NCI-H1417 (cell line): Measurements from ENCODE around the gene C8G.
A peak's percentile ranks its signal among the peaks of the same experiment; 100 is the strongest.

Source experiments
- DNase-seq, 3 experiments: peaks; one replicate each; lab custom pipeline; 2025; lab: John Stamatoyannopoulos, UW

The C8G gene

GRCh38 chr9:136953771-136954269 is 8.8 kb downstream of the C8G start:
- DNase-seq: no peak

GRCh38 chr9:136954270-136955083 is 9.4 kb downstream of the C8G start:
- DNase-seq: no peak

GRCh38 chr9:136955202-136955942 is 10.3 kb downstream of the C8G start:
- DNase-seq: no peak

DNA sequence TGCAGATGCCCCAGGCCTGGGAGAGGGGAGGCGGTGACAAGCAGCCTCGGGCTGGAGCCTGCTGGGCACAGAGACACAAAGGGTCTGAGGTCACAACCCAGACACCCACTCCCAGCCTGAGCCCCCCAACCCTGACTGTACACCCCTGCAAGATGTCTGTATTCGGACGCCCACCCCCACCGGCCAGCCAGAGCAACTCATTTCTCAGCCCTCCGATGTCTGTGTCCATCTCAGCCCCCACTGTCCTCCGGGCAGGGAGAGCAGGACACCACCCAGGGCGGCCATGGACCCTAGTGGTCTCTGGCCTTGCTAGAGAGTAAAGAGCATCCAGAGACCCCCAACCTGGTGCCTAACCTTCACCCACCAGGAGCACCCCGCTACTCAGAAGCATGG is 10.9 kb downstream of the C8G start:
- no peak for DNase-seq

DNA sequence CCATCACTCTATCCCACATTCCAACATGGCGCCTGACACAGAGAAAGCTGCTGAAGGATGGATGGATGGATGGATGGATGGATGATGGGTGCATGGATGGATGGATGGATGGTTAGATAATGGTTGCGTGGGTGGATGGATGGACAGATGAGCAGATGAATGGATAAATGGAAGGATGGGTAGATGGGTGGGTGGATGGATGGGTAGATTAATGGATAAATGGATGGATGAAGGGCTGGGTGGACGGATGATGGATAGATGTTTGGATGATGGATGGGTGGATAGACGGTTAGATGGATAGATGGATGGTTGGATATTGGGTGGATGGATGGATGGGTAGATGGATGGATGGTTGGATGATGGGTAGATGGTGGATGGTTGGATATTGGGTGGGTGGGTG is 11.6 kb downstream of the C8G start:
- no peak for DNase-seq

GRCh38 chr9:136957461-136957860 is 12.4 kb downstream of the C8G start:
- no peak for DNase-seq

- no peak for DNase-seq
Measured at GRCh38 chr9:136957901-136958300, 12.9 kb downstream of the C8G start.

DNA sequence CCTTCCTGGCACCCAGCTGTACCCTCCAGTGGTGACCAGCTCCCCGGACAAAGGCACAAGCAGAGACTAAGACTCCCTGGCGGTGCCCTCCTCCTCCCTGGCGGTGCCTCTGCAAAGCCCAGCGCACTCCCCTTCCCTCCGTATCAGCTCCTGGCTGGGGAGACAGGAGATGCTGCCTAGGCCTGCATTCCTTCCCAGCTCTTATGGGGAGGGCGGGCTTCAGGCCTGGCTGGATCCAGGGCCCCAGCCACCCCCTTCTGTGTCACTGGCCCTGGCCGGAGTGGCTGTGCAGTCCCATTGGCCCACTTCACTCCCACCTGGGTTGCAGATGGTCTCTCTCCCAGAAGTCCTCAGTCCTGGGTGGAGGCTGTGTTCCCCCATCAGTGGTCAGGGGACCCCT is 13.4 kb downstream of the C8G start:
- no peak for DNase-seq

DNA sequence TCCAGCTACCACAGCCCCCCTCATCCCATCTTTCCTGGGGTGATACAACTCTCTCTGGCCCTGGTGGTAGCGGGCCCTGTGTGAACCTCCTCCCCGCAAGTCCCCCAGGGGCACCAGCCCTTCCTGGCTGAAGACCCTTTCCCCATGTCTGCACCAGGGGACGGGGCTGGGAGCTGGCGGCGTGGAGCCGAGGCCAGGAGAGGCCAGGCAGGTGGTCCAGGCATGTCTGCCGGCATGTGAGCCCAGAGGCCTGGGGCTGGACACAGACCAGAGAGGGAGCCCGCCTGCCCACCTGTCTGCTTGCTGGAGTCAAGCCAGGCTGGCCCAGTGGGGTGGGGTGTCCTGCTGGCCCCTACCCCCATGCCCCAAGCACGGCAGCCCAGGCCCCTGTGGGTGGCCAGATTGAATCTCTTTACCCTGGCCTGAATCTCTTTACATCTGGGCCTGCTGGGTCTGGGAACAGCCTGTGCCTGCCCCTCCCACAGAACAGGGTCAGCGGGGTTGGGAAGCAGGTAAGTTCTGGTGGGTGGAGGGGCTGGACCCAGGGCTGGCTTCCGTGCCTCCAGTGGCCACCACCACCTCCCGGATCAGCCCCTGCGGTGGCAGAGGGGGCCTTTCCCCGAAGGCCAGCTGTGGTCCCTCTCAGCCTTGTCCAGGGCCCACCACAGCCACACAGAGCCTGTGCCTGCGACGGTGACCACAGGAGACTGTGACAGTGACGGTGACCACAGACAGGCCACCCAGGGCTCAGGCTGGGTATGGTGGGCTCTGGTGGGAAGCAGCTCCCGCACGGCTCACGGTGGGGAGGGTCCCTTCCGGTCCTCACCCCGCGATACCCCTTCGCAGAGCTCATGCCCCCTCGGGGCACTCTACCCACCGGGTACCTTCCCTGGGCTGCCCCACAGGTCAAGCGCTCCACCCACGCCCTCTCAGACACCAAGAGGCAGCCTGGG is 14.1 kb downstream of the C8G start:
- no peak for DNase-seq

DNA sequence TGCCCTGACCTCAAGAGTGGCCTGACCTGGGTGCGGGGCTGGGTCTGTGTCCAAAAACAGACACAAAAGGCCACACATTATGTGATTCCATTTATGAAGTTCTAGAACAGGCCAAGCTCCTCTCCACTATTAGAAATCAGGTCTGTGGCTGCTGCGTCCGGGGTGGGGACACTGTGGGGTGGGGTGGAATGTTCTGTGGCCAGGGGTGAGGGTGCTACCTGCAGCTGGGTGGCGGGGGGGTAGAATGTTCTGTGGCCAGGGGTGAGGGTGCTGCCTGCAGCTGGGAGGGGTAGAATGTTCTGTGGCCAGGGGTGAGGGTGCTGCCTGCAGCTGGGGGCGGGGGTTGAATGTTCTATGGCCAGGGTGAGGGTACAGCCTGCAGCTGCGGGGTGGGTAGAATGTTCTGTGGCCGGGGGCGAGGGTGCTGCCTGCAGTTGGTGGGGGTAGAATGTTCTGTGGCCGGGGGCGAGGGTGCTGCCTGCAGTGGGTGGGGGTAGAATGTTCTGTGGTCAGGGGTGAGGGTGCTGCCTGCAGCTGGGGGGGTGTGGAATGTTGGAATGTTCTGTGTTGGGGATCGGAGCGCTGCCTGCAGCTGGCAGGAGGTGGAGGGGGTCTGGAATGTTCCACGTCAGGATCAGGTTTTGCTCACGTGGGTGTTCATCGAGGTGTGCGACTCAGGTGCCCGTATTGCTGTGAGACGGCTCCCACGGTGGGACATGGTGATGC is 15.3 kb downstream of the C8G start:
- no peak for DNase-seq

GRCh38 chr9:136960938-136961275 is 15.9 kb downstream of the C8G start:
- no peak for DNase-seq

- DNase-seq: no peak
Measured at GRCh38 chr9:136961279-136962065, 16.4 kb downstream of the C8G start.

GRCh38 chr9:136962163-136962562 is 17.1 kb downstream of the C8G start:
- no peak for DNase-seq

DNA sequence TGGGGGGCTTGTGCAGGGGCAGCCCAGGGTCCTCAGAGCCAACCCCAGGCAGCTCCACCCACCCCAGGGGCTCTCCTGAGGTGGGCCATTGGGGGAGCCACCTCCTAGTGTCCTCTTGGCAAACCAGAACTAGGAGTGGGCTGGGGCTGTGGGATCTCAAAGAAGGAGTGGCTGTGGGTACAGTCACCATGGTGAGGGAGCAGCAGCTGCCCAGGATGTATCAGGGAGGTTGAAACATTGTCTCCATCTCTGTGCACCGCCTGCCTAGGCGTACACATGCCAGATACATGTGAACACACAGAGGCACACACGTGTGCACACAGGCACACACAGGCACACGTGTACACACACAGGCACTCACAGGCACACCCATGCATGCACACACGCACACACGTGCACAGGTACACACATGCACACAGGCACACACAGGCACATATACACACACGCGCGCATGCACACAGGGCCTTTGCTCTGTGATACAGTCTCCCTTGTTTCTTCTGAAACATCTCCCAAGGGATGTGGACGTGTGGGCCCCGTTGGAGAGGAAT is 17.7 kb downstream of the C8G start:
- no peak for DNase-seq

- DNase-seq: no peak
Measured at GRCh38 chr9:136963341-136963740, 18.3 kb downstream of the C8G start.

DNA sequence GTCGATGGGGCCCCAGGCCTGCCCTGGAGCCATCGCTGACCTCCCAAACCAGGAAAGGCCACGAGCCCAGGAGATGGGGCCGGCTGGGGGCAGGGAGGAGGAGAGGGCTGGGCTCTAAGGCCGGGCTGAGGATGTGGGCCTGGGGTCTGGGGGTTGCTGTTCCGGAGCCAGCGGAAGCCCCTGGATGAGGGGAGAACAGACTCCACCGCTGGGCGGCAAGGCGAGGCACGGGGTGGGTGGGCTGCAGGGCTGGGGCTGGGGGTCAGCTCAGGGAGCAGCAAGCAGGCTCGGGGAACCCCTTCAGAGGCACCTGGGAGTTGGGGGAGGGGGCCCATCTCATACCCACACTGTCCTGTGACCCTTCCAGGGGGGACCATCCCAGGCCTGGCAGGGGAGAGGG is 18.7 kb downstream of the C8G start:
- DNase-seq: no peak

- DNase-seq: peak; percentile 16 to 72 (median 44)
Measured at GRCh38 chr9:136964171-136964689, 19.2 kb downstream of the C8G start.

DNA sequence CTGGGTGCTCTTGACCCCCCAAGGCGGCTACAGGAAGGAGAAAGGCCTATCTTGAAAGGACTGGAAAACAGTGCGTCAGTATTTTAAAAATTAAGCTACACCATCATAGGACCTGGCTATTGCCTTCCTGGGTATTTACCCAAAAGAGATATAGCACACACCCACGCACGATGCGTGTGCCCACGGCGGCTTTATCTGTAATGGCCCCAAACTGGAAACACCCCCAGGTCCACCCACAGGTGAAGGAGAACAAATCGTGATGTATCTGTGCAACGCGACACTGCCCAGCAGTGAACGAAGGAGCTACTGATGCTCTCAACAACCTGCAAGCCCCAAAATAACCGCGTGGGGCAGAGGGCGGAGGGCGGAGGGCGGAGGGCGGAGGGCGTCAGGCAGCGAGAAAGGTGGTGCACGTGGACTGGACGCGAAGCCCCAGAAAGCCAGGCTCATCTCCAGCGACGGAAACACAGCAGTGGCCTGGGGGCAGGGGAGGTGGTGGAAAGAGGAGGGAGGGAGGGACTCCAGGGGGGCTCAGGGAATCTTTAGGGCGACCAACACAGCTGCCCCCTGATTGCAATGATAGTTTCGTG is 19.9 kb downstream of the C8G start:
- DNase-seq: no peak

GRCh38 chr9:136965771-136966484 is 20.9 kb downstream of the C8G start:
- no peak for DNase-seq
